LNCaP clone FGC (cell line): ENCODE measurements around the gene PC.
A peak's percentile ranks its signal among the peaks of the same experiment; 100 is the strongest.
"Not testable (repeated sequence)": the region's sequence is repeated elsewhere in the genome, so short reads cannot be mapped to it uniquely, and the experiment has no call there.

Source experiments
- DNase-seq: peaks from one replicate; pipeline ENCODE4 v3.0.0-alpha.2; 2011; ENCODE audit warnings: low read depth
- H3K4me3 ChIP-seq: 2 replicates; pipeline ENCODE4 v1.5.1; 2011; ENCODE audit warnings: mild to moderate bottlenecking, low read depth, low read length, control low read depth
- TF ChIP-seq, protein P1 (sequence below): IDR thresholded peaks from 2 replicates; pipeline ENCODE4 v1.5.1; 2012; ENCODE audit warnings: mild to moderate bottlenecking; ENCODE audit not compliant: control insufficient read depth, insufficient read depth; ENCODE audit errors: extremely low read depth

The PC gene, protein sequence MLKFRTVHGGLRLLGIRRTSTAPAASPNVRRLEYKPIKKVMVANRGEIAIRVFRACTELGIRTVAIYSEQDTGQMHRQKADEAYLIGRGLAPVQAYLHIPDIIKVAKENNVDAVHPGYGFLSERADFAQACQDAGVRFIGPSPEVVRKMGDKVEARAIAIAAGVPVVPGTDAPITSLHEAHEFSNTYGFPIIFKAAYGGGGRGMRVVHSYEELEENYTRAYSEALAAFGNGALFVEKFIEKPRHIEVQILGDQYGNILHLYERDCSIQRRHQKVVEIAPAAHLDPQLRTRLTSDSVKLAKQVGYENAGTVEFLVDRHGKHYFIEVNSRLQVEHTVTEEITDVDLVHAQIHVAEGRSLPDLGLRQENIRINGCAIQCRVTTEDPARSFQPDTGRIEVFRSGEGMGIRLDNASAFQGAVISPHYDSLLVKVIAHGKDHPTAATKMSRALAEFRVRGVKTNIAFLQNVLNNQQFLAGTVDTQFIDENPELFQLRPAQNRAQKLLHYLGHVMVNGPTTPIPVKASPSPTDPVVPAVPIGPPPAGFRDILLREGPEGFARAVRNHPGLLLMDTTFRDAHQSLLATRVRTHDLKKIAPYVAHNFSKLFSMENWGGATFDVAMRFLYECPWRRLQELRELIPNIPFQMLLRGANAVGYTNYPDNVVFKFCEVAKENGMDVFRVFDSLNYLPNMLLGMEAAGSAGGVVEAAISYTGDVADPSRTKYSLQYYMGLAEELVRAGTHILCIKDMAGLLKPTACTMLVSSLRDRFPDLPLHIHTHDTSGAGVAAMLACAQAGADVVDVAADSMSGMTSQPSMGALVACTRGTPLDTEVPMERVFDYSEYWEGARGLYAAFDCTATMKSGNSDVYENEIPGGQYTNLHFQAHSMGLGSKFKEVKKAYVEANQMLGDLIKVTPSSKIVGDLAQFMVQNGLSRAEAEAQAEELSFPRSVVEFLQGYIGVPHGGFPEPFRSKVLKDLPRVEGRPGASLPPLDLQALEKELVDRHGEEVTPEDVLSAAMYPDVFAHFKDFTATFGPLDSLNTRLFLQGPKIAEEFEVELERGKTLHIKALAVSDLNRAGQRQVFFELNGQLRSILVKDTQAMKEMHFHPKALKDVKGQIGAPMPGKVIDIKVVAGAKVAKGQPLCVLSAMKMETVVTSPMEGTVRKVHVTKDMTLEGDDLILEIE

DNA sequence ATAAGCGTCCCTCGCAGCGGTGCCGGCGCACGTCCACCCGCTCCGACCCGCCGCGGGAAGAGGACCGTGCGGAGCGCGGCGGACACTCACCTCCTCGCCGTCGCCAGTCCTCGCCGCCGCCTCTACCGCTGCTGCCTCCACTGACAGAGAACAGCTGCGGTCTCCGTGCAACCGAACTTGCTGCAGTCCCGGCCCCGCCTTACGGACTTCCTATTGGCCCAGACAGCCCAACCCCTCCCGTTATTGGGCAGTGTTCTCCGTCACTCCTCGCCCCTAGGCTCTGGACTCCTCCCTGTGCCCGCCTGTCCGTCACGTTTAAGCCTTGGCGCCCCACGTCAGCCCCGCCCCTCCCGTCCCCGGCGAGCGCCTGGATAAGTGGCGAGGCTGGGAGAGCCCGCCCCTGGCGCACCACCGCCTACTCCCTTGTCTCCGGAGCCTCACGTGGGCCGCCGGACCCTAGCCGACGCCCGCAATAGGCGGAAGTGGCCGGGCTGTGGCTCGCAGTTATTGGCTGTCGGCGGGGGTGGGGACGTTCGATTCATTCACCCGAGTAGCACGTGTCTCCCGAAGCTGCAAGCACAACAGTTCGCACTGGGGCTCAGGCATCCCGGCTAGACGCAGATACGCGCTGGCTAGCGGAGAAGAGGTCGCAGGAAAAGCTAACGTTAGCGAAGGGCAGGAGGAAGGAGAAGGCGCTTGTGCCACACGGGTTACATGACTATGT lies at the start of gene PC:
Gene PC (minus strand): TSS at position 152 of the 724 bp plus-strand sequence. CDS start 86,224 bp downstream, outside the sequence.
- H3K4me3 ChIP-seq = peak within 1 kb of the TSS; percentile 70
- TF ChIP-seq, protein P1, sequence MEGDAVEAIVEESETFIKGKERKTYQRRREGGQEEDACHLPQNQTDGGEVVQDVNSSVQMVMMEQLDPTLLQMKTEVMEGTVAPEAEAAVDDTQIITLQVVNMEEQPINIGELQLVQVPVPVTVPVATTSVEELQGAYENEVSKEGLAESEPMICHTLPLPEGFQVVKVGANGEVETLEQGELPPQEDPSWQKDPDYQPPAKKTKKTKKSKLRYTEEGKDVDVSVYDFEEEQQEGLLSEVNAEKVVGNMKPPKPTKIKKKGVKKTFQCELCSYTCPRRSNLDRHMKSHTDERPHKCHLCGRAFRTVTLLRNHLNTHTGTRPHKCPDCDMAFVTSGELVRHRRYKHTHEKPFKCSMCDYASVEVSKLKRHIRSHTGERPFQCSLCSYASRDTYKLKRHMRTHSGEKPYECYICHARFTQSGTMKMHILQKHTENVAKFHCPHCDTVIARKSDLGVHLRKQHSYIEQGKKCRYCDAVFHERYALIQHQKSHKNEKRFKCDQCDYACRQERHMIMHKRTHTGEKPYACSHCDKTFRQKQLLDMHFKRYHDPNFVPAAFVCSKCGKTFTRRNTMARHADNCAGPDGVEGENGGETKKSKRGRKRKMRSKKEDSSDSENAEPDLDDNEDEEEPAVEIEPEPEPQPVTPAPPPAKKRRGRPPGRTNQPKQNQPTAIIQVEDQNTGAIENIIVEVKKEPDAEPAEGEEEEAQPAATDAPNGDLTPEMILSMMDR = no peak

DNA sequence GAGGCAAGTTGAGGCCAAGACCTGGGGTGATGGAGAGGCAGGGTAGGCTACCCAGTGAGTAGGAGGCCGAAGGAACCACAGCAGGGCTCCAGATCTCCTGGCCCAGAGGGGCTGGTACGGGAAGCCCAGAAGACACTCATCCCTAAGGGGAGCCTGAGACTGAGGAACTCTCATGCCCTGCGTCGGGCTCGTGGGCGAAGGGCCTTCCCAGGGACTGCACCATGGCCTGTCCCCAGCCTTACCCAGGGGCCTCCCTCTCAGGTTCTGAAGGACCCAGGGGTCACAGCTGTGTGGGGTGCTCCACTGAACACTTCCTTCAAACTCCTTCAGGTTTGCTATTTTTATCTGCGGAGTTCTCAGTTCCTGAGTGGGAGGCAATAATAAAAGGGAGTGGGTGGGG lies 48.9 kb upstream of the PC start:
- TF ChIP-seq, protein P1 = no peak
- H3K4me3 ChIP-seq = no peak overlapping the region
- DNase-seq = no peak

More for the DNA sequence above, at the start of gene PC:
- peak; percentile 99 for DNase-seq

DNA sequence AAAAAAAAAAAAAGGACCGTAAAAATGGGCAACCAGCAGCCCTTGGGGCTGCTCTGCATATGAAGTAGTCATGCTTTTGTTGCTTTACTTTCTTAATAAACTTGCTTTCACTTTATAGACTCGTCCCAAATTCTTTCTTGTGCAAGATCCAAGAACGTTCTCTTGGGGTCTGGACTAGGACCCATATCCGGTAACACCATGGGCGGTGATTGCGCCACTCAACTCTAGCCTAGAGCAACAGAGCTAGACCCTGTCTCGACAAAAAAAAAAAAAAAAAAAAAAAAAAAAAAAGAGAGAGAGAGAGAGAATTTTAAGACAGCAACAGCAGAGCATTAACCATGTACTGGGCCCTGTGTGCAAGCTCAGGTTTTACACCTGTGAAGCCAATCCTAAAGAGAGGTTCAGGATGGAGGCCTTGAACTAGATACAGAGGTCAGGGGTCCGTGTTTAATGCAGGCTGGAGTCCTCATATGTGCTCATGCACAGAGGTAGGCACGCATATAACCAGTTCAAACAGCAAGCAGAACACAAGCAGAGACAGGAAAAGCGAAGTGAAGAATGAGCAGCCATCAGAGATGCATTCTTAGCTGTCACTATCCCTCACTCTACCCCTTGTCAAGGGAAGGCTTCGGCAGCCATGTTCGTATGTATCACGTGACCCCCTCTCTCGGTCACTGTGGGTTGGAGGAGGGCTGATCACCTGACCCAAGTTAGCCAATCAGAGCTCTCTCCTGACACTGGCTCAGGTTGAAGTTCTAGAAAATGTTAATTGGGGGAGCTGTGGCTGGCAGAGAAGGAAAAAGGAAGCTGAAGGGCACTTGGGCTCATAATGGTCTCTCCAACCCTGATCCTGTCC lies 48.1 kb upstream of the PC start:
- no peak for DNase-seq

DNA sequence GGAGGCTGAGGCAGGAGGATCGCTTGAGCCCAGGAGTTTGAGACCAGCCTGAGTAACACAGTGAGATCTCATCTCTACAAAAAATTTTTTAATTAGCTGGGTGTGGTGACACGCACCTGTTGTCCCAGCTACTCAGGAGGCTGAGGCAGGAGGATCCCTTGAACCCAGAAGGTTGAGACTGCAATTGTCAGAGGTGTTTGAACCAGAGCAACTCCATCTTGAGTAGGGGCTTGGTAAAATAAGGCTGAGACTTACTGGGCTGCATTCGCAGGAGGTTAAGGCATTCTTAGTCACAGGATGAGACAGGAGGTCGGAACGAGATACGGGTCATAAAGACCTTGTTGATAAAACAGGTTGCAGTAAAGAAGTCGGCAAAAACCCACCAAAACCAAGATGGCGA lies 47.0 kb upstream of the PC start:
- DNase-seq, H3K4me3 ChIP-seq: not testable (repeated sequence)

More for the DNA sequence above, 48.1 kb upstream of the PC start:
- no peak overlapping the region for H3K4me3 ChIP-seq
- TF ChIP-seq, protein P1 = no peak

DNA sequence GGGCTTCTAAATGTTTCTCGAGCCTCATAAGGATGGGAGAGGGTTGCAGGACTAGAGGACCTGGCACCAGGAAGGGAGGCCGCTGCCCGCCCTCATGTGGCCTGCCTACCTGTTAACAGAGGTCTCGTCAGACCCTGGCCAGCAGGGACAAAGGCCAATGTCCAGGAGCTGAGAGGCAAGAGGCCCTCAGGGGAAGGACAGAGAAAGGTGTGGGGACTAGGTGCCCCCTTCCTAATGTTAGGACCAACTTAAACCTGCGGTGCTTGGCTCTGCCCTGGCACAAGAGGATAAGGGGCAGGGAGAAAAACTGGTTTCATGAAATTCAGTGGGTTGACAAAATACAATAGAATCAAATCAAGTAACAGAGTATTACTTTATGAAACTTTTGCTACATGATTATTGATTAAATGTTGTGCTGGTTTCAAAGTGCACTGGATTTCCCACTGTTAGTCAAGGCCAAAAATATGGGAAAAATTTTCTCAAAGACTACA lies 44.8 kb upstream of the PC start:
- TF ChIP-seq, protein P1 = no peak
- DNase-seq = no peak
- no peak overlapping the region for H3K4me3 ChIP-seq

DNA sequence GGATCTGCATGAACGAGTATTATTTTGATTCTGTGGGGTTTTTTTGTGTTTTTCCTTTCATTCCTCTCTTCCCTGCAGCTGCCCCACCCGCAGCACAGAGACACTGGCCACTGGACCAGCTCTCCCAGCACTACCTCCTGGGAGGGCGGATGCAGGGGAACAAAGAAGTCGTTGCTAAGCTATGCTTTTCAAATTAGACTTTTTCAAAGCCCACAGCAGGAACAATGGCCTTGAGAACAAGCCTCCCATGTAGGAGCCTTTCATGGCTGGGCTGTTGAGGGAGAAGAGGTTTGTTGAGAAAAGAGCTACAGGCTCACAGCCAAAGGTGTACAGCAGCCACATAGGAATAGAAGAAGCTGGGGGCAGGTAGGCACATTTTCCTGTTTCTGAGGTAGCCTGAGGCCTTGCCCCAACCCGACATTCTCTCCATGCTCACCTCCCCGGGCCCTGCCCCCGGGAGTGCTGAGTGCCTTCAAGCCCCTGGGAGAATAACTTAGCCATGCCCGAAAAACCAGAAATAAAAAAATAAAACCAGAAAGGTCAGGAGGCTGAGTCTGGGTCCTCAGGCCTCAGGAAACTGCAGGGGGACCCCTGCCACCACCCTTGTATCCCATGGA lies 44.2 kb upstream of the PC start:
- H3K4me3 ChIP-seq = no peak overlapping the region
- TF ChIP-seq, protein P1 = no peak
- no peak for DNase-seq
